DOHH2 (cell line): ENCODE data around the gene NEK8.
"Not testable (repeated sequence)": the region's sequence is repeated elsewhere in the genome, so short reads cannot be mapped to it uniquely, and the experiment has no call there.

ENCODE experiments used
- H3F3A ChIP-seq: fragments of 200-600 bp; sonication (generic), shearing (Covaris generic); 2 replicates; pipeline ENCODE4 v1.6.0; 2016; ENCODE audit warnings: antibody characterized with exemption, mild to moderate bottlenecking; ENCODE audit not compliant: control insufficient read depth, insufficient read depth
- H3K27ac ChIP-seq: fragments of 200-600 bp; sonication (generic); 2 replicates; pipeline ENCODE4 v1.5.1; 2014; ENCODE audit warnings: low read depth, mild to moderate bottlenecking, low read length, moderate library complexity
- H3K27me3 ChIP-seq: fragments of 200-600 bp; sonication (generic); 2 replicates; pipeline ENCODE4 v1.6.1; 2014; ENCODE audit warnings: mild to moderate bottlenecking, low read length, mixed read lengths; ENCODE audit not compliant: control insufficient read depth
- H3K36me3 ChIP-seq: fragments of 200-600 bp; sonication (generic); 2 replicates; pipeline ENCODE4 v1.6.1; 2014; ENCODE audit warnings: mild to moderate bottlenecking, low read length, moderate library complexity, mixed read lengths; ENCODE audit not compliant: control insufficient read depth
- H3K4me1 ChIP-seq: fragments of 200-600 bp; sonication (generic); 2 replicates; pipeline ENCODE4 v1.6.1; 2014; ENCODE audit warnings: mild to moderate bottlenecking, low read length, mixed read lengths; ENCODE audit not compliant: control insufficient read depth
- H3K4me2 ChIP-seq: fragments of 200-600 bp; sonication (generic); 2 replicates; pipeline ENCODE4 v1.6.0; 2014; ENCODE audit warnings: mild to moderate bottlenecking, low read length, moderate library complexity
- H3K4me3 ChIP-seq: fragments of 200-600 bp; sonication (generic); 2 replicates; pipeline ENCODE4 v1.5.1; 2014; ENCODE audit warnings: mild to moderate bottlenecking, low read length, mixed read lengths
- H3K79me2 ChIP-seq: fragments of 200-600 bp; sonication (generic); 2 replicates; pipeline ENCODE4 v1.6.1; 2014; ENCODE audit warnings: mild to moderate bottlenecking, low read length, mixed read lengths; ENCODE audit not compliant: control insufficient read depth
- H3K9me2 ChIP-seq: fragments of 200-600 bp; sonication (generic); replicated peaks from 2 replicates; pipeline ENCODE4 v1.6.1; 2014; ENCODE audit warnings: mild to moderate bottlenecking, low read length, mixed read lengths; ENCODE audit not compliant: control insufficient read depth
- H3K9me3 ChIP-seq: fragments of 200-600 bp; sonication (generic); 2 replicates; pipeline ENCODE4 v1.6.1; 2014; ENCODE audit warnings: antibody characterized with exemption, low read length, mixed read lengths; ENCODE audit not compliant: control insufficient read depth, insufficient read depth
- H4K20me1 ChIP-seq: fragments of 200-600 bp; sonication (generic); 2 replicates; pipeline ENCODE4 v1.6.0; 2014; ENCODE audit warnings: low read depth, mild to moderate bottlenecking, antibody characterized with exemption, low read length, moderate library complexity; ENCODE audit not compliant: control insufficient read depth, insufficient read depth
- EZH2phosphoT487 ChIP-seq: fragments of 200-600 bp; sonication (generic); IDR thresholded peaks from 2 replicates; pipeline ENCODE4 v1.6.1; 2017; ENCODE audit warnings: borderline replicate concordance, mild to moderate bottlenecking, antibody characterized with exemption, low read length, moderate library complexity, mixed read lengths
- TF ChIP-seq, protein P1 (sequence below): fragments of 200-600 bp; sonication (generic); IDR thresholded peaks from one replicate; pipeline ENCODE4 v1.5.1; 2014; ENCODE audit warnings: antibody characterized with exemption, mild to moderate bottlenecking, low read depth, low read length; ENCODE audit not compliant: poor library complexity, severe bottlenecking

Gene NEK8

DNA sequence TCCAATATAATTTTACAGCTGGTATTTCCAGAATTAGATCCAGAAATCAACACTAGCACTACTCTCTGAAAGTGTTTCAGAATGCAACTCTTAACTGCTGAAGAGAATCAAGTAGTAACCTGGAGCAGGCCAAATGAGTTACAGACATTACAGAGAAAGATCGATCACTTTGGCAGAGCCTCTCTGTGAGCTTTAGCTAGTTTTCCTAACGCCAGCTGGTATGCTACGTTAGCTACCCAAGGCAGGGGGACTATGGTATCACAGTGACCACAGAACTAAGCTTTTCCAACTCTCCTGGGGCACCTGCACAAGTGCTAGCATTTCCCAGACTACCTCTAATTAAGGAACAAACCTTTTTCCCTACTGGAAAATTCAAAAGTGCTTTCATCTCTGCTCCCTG is 45.6 kb downstream of the NEK8 start:
- Histone ChIP-seq H3K9me2 (no peaks in the 10 kb centered on the region), H3K9me3 (no peaks in the 10 kb centered on the region), H3K4me1 (no peaks in the 10 kb centered on the region), H3K4me3 (no peak overlapping the region), H4K20me1 (no peaks in the 10 kb centered on the region), H3K27me3 (no peaks in the 10 kb centered on the region), H3F3A (no peaks in the 10 kb centered on the region), H3K27ac (no peak overlapping the region), H3K4me2 (no peak overlapping the region), H3K79me2 (peaks cover 11% of the 10 kb centered on the region), H3K36me3 (no peaks in the 10 kb centered on the region)
- TF ChIP-seq EZH2phosphoT487: no peak
- TF ChIP-seq, protein P1, sequence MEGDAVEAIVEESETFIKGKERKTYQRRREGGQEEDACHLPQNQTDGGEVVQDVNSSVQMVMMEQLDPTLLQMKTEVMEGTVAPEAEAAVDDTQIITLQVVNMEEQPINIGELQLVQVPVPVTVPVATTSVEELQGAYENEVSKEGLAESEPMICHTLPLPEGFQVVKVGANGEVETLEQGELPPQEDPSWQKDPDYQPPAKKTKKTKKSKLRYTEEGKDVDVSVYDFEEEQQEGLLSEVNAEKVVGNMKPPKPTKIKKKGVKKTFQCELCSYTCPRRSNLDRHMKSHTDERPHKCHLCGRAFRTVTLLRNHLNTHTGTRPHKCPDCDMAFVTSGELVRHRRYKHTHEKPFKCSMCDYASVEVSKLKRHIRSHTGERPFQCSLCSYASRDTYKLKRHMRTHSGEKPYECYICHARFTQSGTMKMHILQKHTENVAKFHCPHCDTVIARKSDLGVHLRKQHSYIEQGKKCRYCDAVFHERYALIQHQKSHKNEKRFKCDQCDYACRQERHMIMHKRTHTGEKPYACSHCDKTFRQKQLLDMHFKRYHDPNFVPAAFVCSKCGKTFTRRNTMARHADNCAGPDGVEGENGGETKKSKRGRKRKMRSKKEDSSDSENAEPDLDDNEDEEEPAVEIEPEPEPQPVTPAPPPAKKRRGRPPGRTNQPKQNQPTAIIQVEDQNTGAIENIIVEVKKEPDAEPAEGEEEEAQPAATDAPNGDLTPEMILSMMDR: no peak

DNA sequence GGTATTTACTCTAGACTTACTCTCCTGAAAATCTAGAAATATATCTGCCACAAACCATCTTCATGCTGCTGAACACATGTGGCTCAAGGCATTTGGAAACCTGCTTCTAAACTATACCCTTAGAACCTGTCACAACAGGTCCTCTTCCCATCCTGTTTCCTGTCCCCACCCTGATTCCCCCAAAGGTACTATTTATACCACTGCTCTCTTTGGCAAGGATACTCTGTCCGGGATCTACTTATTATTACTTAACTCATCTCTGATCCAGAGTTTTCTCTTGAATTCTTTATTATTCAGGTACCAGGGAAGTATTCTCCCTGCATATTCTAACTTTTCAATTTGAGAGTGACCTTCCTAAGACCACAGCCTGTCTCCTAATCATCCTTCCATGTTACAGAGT is 48.6 kb downstream of the NEK8 start:
- Histone ChIP-seq H3K36me3 (peaks cover 6% of the 10 kb centered on the region; the same call in 1 of the 2 replicates), H3K4me1 (peaks cover 13% of the 10 kb centered on the region), H3K4me3 (no peak overlapping the region), H3K4me2 (no peak overlapping the region), H4K20me1 (peaks cover 4% of the 10 kb centered on the region; the same call in 1 of the 2 replicates), H3K27me3 (no peaks in the 10 kb centered on the region), H3K79me2 (peaks cover 24% of the 10 kb centered on the region), H3F3A (0 out of 2 replicates have a peak, but pooled peaks cover 3% of the 10 kb centered on the region), H3K9me3 (no peaks in the 10 kb centered on the region), H3K27ac (no peak overlapping the region), H3K9me2 (no peaks in the 10 kb centered on the region)
- TF ChIP-seq EZH2phosphoT487: no peak
- TF ChIP-seq, protein P1: no peak

DNA sequence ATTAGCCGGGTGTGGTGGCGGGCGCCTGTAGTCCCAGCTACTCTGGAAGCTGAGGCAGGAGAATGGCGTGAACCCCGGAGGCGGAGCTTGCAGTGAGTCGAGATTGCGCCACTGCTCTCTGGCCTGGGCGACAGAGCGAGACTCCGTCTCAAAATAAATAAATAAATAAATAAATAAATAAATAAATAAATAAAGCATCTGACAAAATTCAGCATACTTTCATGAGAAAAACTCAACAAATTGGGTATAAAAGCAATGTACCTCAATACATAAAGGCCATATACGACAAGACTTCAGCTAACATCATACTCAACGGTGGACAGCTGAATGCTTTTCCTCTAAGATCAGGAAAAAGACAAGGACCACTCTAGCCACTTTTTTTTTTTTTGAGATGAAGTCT is 51.0 kb downstream of the NEK8 start:
- not testable (repeated sequence) for H3K27ac ChIP-seq, H3F3A ChIP-seq, H3K36me3 ChIP-seq, H3K9me3 ChIP-seq, H3K27me3 ChIP-seq, H3K4me3 ChIP-seq, H3K9me2 ChIP-seq, H3K4me2 ChIP-seq, H4K20me1 ChIP-seq
- Histone ChIP-seq H3K4me1 (peaks cover 13% of the 10 kb centered on the region), H3K79me2 (peaks cover 24% of the 10 kb centered on the region)

DNA sequence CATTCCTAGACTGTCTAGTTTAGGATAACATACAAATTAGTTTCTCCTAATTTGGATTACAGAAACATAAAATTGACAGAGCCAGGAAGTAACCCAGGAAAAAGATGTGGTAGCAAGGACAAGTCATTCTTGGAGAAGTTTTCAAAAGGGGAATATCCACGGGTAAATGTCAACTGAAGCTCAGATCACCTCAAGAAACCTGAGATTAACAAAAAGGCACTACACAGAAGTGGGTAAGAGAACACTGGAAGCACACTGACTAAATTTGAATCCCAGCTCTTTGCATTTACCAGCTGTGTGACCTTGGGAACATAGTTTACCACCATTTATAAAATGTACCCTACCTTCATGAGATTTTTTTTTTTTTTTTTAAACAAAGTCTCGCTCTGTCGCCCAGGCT is 54.6 kb downstream of the NEK8 start:
- Histone ChIP-seq H3K4me1 (peaks cover 13% of the 10 kb centered on the region), H3K79me2 (peaks cover 17% of the 10 kb centered on the region), H3K27ac (no peak overlapping the region), H3K4me3 (no peak overlapping the region), H3K4me2 (no peak overlapping the region), H3K9me3 (no peaks in the 10 kb centered on the region), H3K9me2 (no peaks in the 10 kb centered on the region), H4K20me1 (peaks cover 4% of the 10 kb centered on the region; the same call in 1 of the 2 replicates), H3F3A (0 out of 2 replicates have a peak, but pooled peaks cover 3% of the 10 kb centered on the region), H3K36me3 (peaks cover 6% of the 10 kb centered on the region; the same call in 1 of the 2 replicates), H3K27me3 (no peaks in the 10 kb centered on the region)
- TF ChIP-seq, protein P1: no peak
- TF ChIP-seq EZH2phosphoT487: no peak
